H7 (cell line): Measurements from ENCODE around the gene ZNF814. TPM values are rescaled to one million over a fixed set of nuclear protein-coding genes. Genes with fewer than 3 reads are reported as not detected.
A peak's percentile ranks its signal among the peaks of the same experiment; 100 is the strongest.
"Not testable (repeated sequence)": the region's sequence is repeated elsewhere in the genome, so short reads cannot be mapped to it uniquely, and the experiment has no call there.

ENCODE experiments used
- DNase-seq: peaks from one replicate; pipeline ENCODE4 v3.0.0; 2012
- H3K27me3 ChIP-seq: 2 replicates; pipeline ENCODE4 v1.6.0; 2011; ENCODE audit warnings: mild to moderate bottlenecking, low read length; ENCODE audit not compliant: control insufficient read depth, insufficient read depth
- H3K36me3 ChIP-seq: replicated peaks from 2 replicates; pipeline ENCODE4 v1.5.1; 2011; ENCODE audit warnings: low read length; ENCODE audit not compliant: control insufficient read depth, insufficient read depth
- H3K4me3 ChIP-seq: 2 replicates; pipeline ENCODE4 v1.5.1; 2011; ENCODE audit warnings: low read depth, mild to moderate bottlenecking, control low read depth, low read length, moderate library complexity; ENCODE audit not compliant: insufficient read depth
- total RNA-seq: library from RNA; depleted of rRNA; stranded (reverse); fragments of >200 nt; shearing (Covaris generic); gene quantifications from 2 replicates; pipeline ENCODE4 v1.2.3, GENCODE V29; 2014

The ZNF814 gene
- total RNA-seq, 1 experiment from 2014 or later = 16.8 TPM

GRCh38 chr19:57841122-57841763 is 47.6 kb downstream of the ZNF814 start:
- H3K36me3 ChIP-seq = peaks cover 18% of the 10 kb centered on the region
- H3K4me3 ChIP-seq = no peak overlapping the region
- no peaks in the 10 kb centered on the region for H3K27me3 ChIP-seq
- DNase-seq = no peak

DNA sequence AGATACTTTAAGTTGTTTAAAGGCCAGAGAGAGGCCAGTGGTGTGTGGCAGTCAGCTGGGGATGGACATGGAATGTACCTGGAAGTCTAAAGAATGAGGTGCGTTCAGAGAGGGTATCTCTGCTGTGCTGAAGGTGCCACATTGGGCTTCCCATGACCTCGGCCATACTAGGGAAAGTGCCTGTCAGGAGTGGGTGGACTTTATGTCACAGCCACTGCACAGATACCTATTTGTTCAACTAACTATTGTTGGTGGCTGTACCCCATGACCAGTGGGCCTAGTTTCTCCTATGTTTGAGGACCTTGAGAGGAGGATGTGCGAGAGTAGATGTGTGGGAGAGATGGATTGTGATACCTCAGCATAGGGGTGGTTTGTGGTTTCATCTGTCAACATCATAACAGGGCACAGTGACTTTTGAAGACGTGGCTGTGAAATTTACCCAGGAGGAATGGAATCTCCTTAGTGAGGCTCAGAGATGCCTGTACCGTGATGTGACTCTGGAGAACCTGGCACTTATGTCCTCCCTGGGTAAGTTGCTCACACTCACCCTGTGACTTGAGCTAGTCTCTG is 50.1 kb downstream of the ZNF814 start:
- not testable (repeated sequence) for DNase-seq, H3K4me3 ChIP-seq, H3K27me3 ChIP-seq
- H3K36me3 ChIP-seq = peaks cover 18% of the 10 kb centered on the region

DNA sequence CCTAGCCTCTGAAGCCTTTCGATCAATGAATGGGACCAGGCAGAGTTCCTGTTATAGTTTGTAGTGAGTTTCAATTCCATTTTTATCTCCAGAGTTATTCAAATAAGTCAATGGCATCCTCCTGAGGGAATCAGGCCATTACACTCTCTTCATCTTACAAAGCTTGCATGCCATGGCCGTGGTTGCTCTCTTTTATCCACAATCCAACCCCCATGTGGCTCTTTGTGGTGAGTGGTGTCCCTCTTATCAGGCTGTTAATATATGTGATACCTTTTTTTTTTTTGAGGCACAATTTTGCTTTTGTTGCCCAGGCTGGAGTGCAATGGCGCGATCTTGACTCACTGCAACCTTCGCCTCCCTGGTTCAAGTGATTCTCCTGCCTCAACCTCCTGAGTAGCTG is 51.8 kb downstream of the ZNF814 start:
- H3K4me3 ChIP-seq, H3K27me3 ChIP-seq, DNase-seq: not testable (repeated sequence)
- H3K36me3 ChIP-seq = peaks cover 13% of the 10 kb centered on the region

- H3K4me3 ChIP-seq = peak within 1 kb of the TSS; percentile 93
- H3K27me3 ChIP-seq = no peaks in the 10 kb centered on the region
- H3K36me3 ChIP-seq = no peaks in the 10 kb centered on the region
- peak; percentile 92 for DNase-seq
Measured at GRCh38 chr19:57830071-57830602, 58.7 kb downstream of the ZNF814 start, which contains the start of gene ZNF587B. Gene ZNF587B (plus strand): TSS chr19:57830299. CDS start chr19:57830529, 230 bp downstream.

- Histone ChIP-seq H3K27me3 (no peaks in the 10 kb centered on the region), H3K36me3 (no peaks in the 10 kb centered on the region), H3K4me3 (no peak overlapping the region)
- DNase-seq = no peak
Measured at GRCh38 chr19:57829316-57829715, 59.5 kb downstream of the ZNF814 start.

- Histone ChIP-seq H3K4me3 (no peak overlapping the region), H3K36me3 (no peaks in the 10 kb centered on the region; the same call in 1 of the 2 replicates), H3K27me3 (no peaks in the 10 kb centered on the region)
- DNase-seq = no peak
Measured at GRCh38 chr19:57825511-57825910, 63.3 kb downstream of the ZNF814 start.

DNA sequence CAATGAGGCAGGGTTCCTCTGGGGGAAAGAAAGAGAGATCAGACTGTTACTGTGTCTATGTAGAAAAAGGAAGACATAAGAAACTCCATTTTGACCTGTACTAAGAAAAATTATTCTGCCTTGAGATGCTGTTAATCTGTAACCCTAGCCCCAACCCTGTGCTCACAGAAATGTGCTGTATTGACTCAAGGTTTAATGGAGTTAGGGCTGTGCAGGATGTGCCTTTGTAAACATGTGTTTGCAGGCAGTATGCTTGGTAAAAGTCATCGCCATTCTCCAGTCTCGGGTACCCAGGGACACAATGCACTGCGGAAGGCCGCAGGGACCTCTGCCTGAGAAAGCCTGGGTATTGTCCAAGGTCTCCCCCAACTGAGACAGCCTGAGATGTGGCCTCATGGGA is 65.2 kb downstream of the ZNF814 start:
- H3K27me3 ChIP-seq, H3K4me3 ChIP-seq, DNase-seq, H3K36me3 ChIP-seq: not testable (repeated sequence)

DNA sequence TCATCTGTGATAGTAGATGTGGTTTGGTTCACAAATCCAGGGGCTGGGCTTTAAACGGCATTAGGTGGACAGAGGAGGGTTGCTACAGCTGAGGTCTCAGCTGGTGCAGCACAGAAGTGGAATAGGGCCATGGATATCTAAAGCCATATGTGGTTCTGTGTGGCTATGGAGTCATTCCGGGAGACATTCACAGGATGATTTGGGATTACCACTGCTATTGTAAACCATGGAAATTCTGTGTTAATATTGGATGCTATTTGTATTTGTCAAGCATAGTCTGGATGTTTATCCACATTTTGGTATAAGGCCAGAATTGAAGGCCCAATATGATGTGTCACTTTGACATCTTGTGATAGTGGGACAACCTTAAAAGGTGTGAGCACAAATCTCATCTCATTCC is 65.7 kb downstream of the ZNF814 start:
- H3K27me3 ChIP-seq, DNase-seq, H3K36me3 ChIP-seq, H3K4me3 ChIP-seq: not testable (repeated sequence)

GRCh38 chr19:57821501-57821900 is 67.3 kb downstream of the ZNF814 start:
- not testable (repeated sequence) for DNase-seq, H3K36me3 ChIP-seq, H3K27me3 ChIP-seq, H3K4me3 ChIP-seq

DNA sequence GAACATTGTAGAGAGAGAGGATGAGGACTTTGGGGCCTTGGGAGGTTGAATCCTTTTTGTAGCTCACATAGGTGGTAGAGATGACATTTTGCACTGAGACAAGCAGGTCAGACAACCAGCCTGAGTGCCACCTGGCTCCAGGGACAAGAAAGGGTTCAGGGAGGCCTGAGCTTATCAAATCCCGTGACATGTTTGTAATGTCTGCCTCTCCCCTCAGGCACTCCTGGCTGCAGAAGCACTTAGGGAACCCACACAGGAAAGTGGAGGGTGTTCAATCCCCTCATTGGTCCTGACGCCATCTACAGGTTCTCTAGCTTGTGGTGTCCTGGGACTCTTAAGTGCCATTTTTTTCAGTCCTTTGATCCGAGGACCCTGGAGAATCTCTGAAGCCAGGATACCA is 67.7 kb downstream of the ZNF814 start:
- not testable (repeated sequence) for H3K27me3 ChIP-seq, DNase-seq, H3K4me3 ChIP-seq, H3K36me3 ChIP-seq

DNA sequence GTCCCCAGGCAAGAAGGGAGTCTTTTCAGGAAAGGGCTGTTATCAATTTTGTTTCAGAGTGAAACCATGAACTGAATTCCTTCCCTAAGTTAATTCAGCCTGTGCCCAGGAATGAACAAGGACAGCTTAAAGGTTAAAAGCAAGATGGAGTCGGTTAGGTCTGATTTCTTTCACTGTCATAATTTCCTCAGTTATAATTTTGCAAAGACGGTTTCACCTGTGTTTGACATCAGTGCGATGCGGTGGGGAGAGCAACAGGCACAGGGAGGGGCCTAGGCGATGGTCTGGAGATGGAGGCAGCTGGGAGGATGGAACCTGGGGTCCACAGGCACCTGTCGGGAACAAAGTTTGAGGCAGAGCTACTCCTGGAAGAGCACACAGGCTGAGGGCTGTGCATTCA is 68.2 kb downstream of the ZNF814 start:
- no peak for DNase-seq
- Histone ChIP-seq H3K4me3 (peak overlapping the region; percentile 83), H3K27me3 (no peaks in the 10 kb centered on the region), H3K36me3 (no peaks in the 10 kb centered on the region; the same call in 1 of the 2 replicates)

GRCh38 chr19:57819475-57820148 is 69.2 kb downstream of the ZNF814 start:
- Histone ChIP-seq H3K27me3 (no peaks in the 10 kb centered on the region), H3K36me3 (no peaks in the 10 kb centered on the region; the same call in 1 of the 2 replicates), H3K4me3 (peak overlapping the region; percentile 83)
- DNase-seq = peak; percentile 94

- Histone ChIP-seq H3K4me3 (no peak overlapping the region), H3K36me3 (no peaks in the 10 kb centered on the region; the same call in 1 of the 2 replicates), H3K27me3 (no peaks in the 10 kb centered on the region)
- DNase-seq = no peak
Measured at GRCh38 chr19:57818378-57818777, 70.5 kb downstream of the ZNF814 start.

GRCh38 chr19:57817976-57818375 is 70.9 kb downstream of the ZNF814 start:
- Histone ChIP-seq H3K4me3 (no peak overlapping the region), H3K27me3 (no peaks in the 10 kb centered on the region), H3K36me3 (peaks cover 2% of the 10 kb centered on the region)
- DNase-seq = no peak

DNA sequence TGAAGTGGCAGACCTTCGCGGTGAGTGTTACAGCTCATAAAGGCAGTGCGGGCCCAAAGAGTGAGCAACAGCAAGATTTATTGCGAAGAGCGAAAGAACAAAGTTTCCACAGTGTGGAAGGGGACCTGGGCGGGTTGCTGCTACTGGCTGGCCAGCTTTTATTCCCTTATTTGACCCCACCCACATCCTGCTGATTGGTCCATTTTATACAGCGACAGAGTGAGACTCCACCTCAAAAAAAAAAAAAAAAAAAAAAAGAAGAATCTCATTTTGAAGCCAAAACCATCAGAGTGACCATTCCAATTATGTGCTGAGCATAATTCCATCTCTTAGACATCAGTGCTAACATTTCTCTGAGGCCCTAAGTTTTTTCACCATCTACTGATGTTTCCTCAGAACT is 72.2 kb downstream of the ZNF814 start:
- no peak for DNase-seq
- H3K4me3 ChIP-seq = no peak overlapping the region
- H3K36me3 ChIP-seq = peaks cover 4% of the 10 kb centered on the region
- no peaks in the 10 kb centered on the region for H3K27me3 ChIP-seq
